IMR-90 (cell line): ENCODE results near the gene GALNT16. TPM values are rescaled to one million over a fixed set of nuclear protein-coding genes. Genes with fewer than 3 reads are reported as not detected.

Source experiments
- ATAC-seq: fragments of 200-7000 bp; cut with Tn5 transposase; 2 replicates; pipeline ENCODE4 v1.9.1; 2020; ENCODE audit warnings: low read depth, mild to moderate bottlenecking, moderate library complexity
- BruUV-seq: library from RNA; stranded (reverse); fragments of 400-500 nt; replicated peaks from 2 replicates; lab custom pipeline; 2021; lab: Mats Ljungman, UMichigan
- CTCF ChIA-PET: fragments of 300-600 bp; formaldehyde crosslinking; extraction: SDS; loops from one replicate; lab custom pipeline; 2021; ENCODE audit warnings: antibody characterized with exemption; lab: Yijun Ruan, JAX
- POLR2A ChIA-PET: fragments of 300-600 bp; sonication (Branson Sonifier 250); formaldehyde crosslinking; loops from one replicate; lab custom pipeline; 2022; ENCODE audit warnings: antibody characterized with exemption; ENCODE audit not compliant: unreplicated experiment; lab: Charles Lee
- DNase-seq: peaks from one replicate; pipeline ENCODE4 v3.0.0; 2013
- H2AFZ ChIP-seq: replicated peaks from 2 replicates; pipeline ENCODE3; 2013; ENCODE audit warnings: low read length, mild to moderate bottlenecking; ENCODE audit not compliant: poor library complexity
- H2AK5ac ChIP-seq: 2 replicates; pipeline ENCODE4 v1.6.1; 2013; ENCODE audit warnings: low read depth, low read length, inconsistent platforms
- H2AK9ac ChIP-seq: replicated peaks from 2 replicates; pipeline ENCODE3; 2013; ENCODE audit warnings: mild to moderate bottlenecking, low read depth, low read length, moderate library complexity; ENCODE audit not compliant: poor library complexity
- H2BK120ac ChIP-seq: 2 replicates; pipeline ENCODE4 v1.6.1; 2013; ENCODE audit warnings: low read depth, low read length, inconsistent platforms
- H2BK15ac ChIP-seq: 3 replicates; pipeline ENCODE4 v1.6.1; 2013; ENCODE audit warnings: low read depth, low read length, inconsistent platforms
- H2BK20ac ChIP-seq: 2 replicates; pipeline ENCODE4 v1.6.1; 2013; ENCODE audit warnings: low read depth, mild to moderate bottlenecking, inconsistent platforms, low read length, moderate library complexity
- H2BK5ac ChIP-seq: 2 replicates; pipeline ENCODE4 v1.6.1; 2013; ENCODE audit warnings: mild to moderate bottlenecking, low read depth, low read length, inconsistent platforms; ENCODE audit not compliant: poor library complexity, severe bottlenecking
- H3K14ac ChIP-seq: replicated peaks from 2 replicates; pipeline ENCODE4 v1.6.1; 2013; ENCODE audit warnings: low read depth, low read length, inconsistent platforms
- H3K18ac ChIP-seq: 2 replicates; pipeline ENCODE4 v1.6.1; 2013; ENCODE audit warnings: low read depth, low read length, control low read depth
- H3K23ac ChIP-seq: 2 replicates; pipeline ENCODE4 v1.6.1; 2013; ENCODE audit warnings: low read depth, low read length, inconsistent platforms
- H3K27ac ChIP-seq: 2 replicates; pipeline ENCODE4 v1.5.1; 2013; ENCODE audit warnings: mild to moderate bottlenecking, control low read depth, low read length; ENCODE audit not compliant: insufficient read depth
- H3K27me3 ChIP-seq: 2 replicates; pipeline ENCODE4 v1.6.1; 2013; ENCODE audit warnings: low read length; ENCODE audit not compliant: control insufficient read depth, insufficient read depth
- H3K36me3 ChIP-seq: 2 replicates; pipeline ENCODE4 v1.6.1; 2013; ENCODE audit warnings: low read length, mixed read lengths; ENCODE audit not compliant: control insufficient read depth, insufficient read depth
- H3K4ac ChIP-seq: 2 replicates; pipeline ENCODE4 v1.6.1; 2013; ENCODE audit warnings: low read depth, low read length, inconsistent platforms
- H3K4me1 ChIP-seq: 2 replicates; pipeline ENCODE4 v1.6.1; 2013; ENCODE audit warnings: low read length, mixed read lengths; ENCODE audit not compliant: control insufficient read depth, insufficient read depth
- H3K4me2 ChIP-seq: 2 replicates; pipeline ENCODE4 v1.6.1; 2013; ENCODE audit warnings: low read depth, mild to moderate bottlenecking, control low read depth, low read length, moderate library complexity
- H3K4me3 ChIP-seq: 2 replicates; pipeline ENCODE4 v1.5.1; 2013; ENCODE audit warnings: low read depth, mild to moderate bottlenecking, control low read depth, low read length, moderate library complexity; ENCODE audit not compliant: insufficient read depth
- H3K56ac ChIP-seq: 2 replicates; pipeline ENCODE4 v1.6.1; 2013; ENCODE audit warnings: low read length, inconsistent platforms; ENCODE audit not compliant: insufficient read depth; ENCODE audit errors: extremely low read depth
- H3K79me1 ChIP-seq, 2 experiments: 2 replicates each; pipeline ENCODE4 v1.6.1; 2013; ENCODE audit warnings: low read length in 2 of 2, inconsistent platforms in 1 of 2, low read depth in 1 of 2
- H3K9ac ChIP-seq: 2 replicates; pipeline ENCODE4 v1.6.1; 2013; ENCODE audit warnings: low read depth, low read length, control low read depth
- H3K9me1 ChIP-seq: 2 replicates; pipeline ENCODE4 v1.6.1; 2013; ENCODE audit warnings: low read length, inconsistent platforms; ENCODE audit not compliant: insufficient read depth
- H3K9me3 ChIP-seq: 2 replicates; pipeline ENCODE4 v1.6.1; 2013; ENCODE audit warnings: low read length; ENCODE audit not compliant: control insufficient read depth, insufficient read depth
- H4K20me1 ChIP-seq: 2 replicates; pipeline ENCODE4 v1.6.1; 2013; ENCODE audit warnings: low read length, inconsistent platforms; ENCODE audit not compliant: insufficient read depth
- H4K5ac ChIP-seq: 2 replicates; pipeline ENCODE4 v1.6.1; 2013; ENCODE audit warnings: mild to moderate bottlenecking, low read depth, low read length, control low read depth
- H4K8ac ChIP-seq, 2 experiments: 2 replicates each; pipeline ENCODE4 v1.6.1; 2013; ENCODE audit warnings: low read depth in 2 of 2, low read length in 2 of 2, control low read depth in 1 of 2, inconsistent platforms in 1 of 2
- H4K91ac ChIP-seq: 2 replicates; pipeline ENCODE4 v1.6.1; 2013; ENCODE audit warnings: low read depth, low read length, inconsistent platforms; ENCODE audit not compliant: insufficient read depth
- CHD1 ChIP-seq: IDR thresholded peaks from 2 replicates; pipeline ENCODE4 v1.6.1; 2012; ENCODE audit warnings: low read depth, low read length, improper control_type of control experiment
- CTCF ChIP-seq: conservative IDR thresholded peaks from 2 replicates; pipeline ENCODE4 v1.5.1; 2012; ENCODE audit warnings: mild to moderate bottlenecking, low read depth, low read length, improper control_type of control experiment
- FOS ChIP-seq: fragments of 150-350 bp; IDR thresholded peaks from 2 replicates; pipeline ENCODE4 v1.6.1; 2016; ENCODE audit warnings: low read depth, low read length
- POLR2A ChIP-seq: IDR thresholded peaks from 2 replicates; pipeline ENCODE4 v1.6.1; 2012; ENCODE audit warnings: mild to moderate bottlenecking, low read depth, low read length
- RCOR1 ChIP-seq: IDR thresholded peaks from 2 replicates; pipeline ENCODE4 v1.6.1; 2012; ENCODE audit warnings: mild to moderate bottlenecking, low read length, improper control_type of control experiment; ENCODE audit not compliant: insufficient replicate concordance
- SMC3 ChIP-seq: fragments of 150-350 bp; IDR thresholded peaks from 2 replicates; pipeline ENCODE4 v1.6.1; 2016; ENCODE audit warnings: low read depth, mild to moderate bottlenecking, antibody characterized with exemption, low read length, moderate library complexity
- WGBS, 2 experiments: methylation state at CpG; one replicate each; pipeline versions ENCODE4 v1.1.5 to v1.1.7; 2013; ENCODE audit warnings: missing lambda C conversion rate in 2 of 2; ENCODE audit not compliant: insufficient read length in 1 of 2; ENCODE audit errors: extremely low coverage in 2 of 2; 5-methylcytosine and 5-hydroxymethylcytosine counted together
- dilution Hi-C: fragments of 300-500 bp; cut with HindIII; formaldehyde crosslinking; loops from one replicate; pipeline ENCODE4 v1.14.3; 2018; ENCODE audit warnings: low sequenced_read_pairs; ENCODE audit not compliant: unreplicated experiment
- in situ Hi-C: fragments of 300-500 bp; cut with MboI; formaldehyde crosslinking; loops from 3 replicates; pipeline ENCODE4 v1.14.3; 2019; ENCODE audit warnings: low sequenced_read_pairs, inconsistent platforms, mixed read lengths
- intact Hi-C: fragments of 100-400 bp; cut with micrococcal nuclease; formaldehyde crosslinking; loops from 2 replicates; pipeline ENCODE4 v1.10.0; 2022
- polyA plus RNA-seq, 3 experiments: library from polyadenylated mRNA; depleted of rRNA; stranded (reverse); fragments of >200 nt; gene quantifications; 2 replicates each; pipeline ENCODE4 v1.2.3, GENCODE V29; 2012; ENCODE audit warnings: low replicate concordance in 1 of 3
- total RNA-seq: library from RNA; depleted of rRNA; stranded (reverse); fragments of >200 nt; gene quantifications from 2 replicates; pipeline ENCODE4 v1.2.3, GENCODE V29; 2012

The GALNT16 gene
- total and polyA plus RNA-seq, 2 of the 4 experiments (the other 2 are of a cell fraction), result 0.36 to 1.5 TPM

- no peak overlapping the region for H3K56ac ChIP-seq
- H3K4me2 ChIP-seq, result no peak overlapping the region
- in situ Hi-C loops (no loop called here), dilution Hi-C loops (no loop called here), intact Hi-C loops (no loop called here)
- no peaks in the 10 kb centered on the region; the same call in 1 of the 2 replicates for H3K4me1 ChIP-seq
- no peak overlapping the region for H3K18ac ChIP-seq
- peaks cover 18% of the 10 kb centered on the region for H3K27me3 ChIP-seq
- WGBS, 2 experiments, result 100% methylated on average over 1 of the region's 11 CpGs; no CpG with 5 or more reads in 1 of the 2 experiments
- H3K9me3 ChIP-seq, result no peaks in the 10 kb centered on the region
- no peak overlapping the region for H2BK20ac ChIP-seq
- TF ChIP-seq CTCF (no peak), FOS (no peak), CHD1 (no peak), POLR2A (no peak), RCOR1 (no peak), SMC3 (no peak)
- H3K14ac ChIP-seq, result no peak overlapping the region
- no peak overlapping the region for H4K8ac ChIP-seq
- no peak overlapping the region for H2BK5ac ChIP-seq
- no peak overlapping the region for H3K23ac ChIP-seq
- H2BK15ac ChIP-seq, result no peak overlapping the region
- H3K36me3 ChIP-seq, result no peaks in the 10 kb centered on the region
- peaks cover 5% of the 10 kb centered on the region; the same call in 1 of the 2 replicates for H3K9me1 ChIP-seq
- H3K4me3 ChIP-seq, result no peak overlapping the region
- H2AK9ac ChIP-seq, result no peak overlapping the region
- H2AK5ac ChIP-seq, result no peak overlapping the region
- no peak overlapping the region for H2BK120ac ChIP-seq
- no TSS peak for BruUV-seq
- no peak overlapping the region for H4K91ac ChIP-seq
- no peak for ATAC-seq
- H3K9ac ChIP-seq, result no peak overlapping the region
- peak overlapping the region; percentile 5 for H2AFZ ChIP-seq
- DNase-seq, result no peak
- no peak overlapping the region for H4K5ac ChIP-seq
- CTCF ChIA-PET, result interaction anchor here (1.0 kb wide), 1 partner anchor 36 kb away, joined by 3 read pairs; no protein-coding TSS in a partner anchor
- H4K20me1 ChIP-seq, result no peaks in the 10 kb centered on the region
- no peaks in the 10 kb centered on the region for H3K79me1 ChIP-seq
- H3K4ac ChIP-seq, result no peak overlapping the region
- H3K27ac ChIP-seq, result no peak overlapping the region
- POLR2A ChIA-PET, result no interaction called here
These were observed 63.5 kb downstream of the GALNT16 start for GRCh38 chr14:69323266-69323998.
